Posterior cingulate gyrus (tissue), 11 donors: ENCODE results near the gene TOM1L2.
"Not testable (repeated sequence)": the region's sequence is repeated elsewhere in the genome, so short reads cannot be mapped to it uniquely, and the experiment has no call there.

ENCODE experiments used
- DNase-seq, 10 donors: peaks; one replicate each; pipeline versions ENCODE4 v3.0.0 to v3.0.0-alpha.2; 2020 to 2021; ENCODE audit warnings: mixed read lengths in 3 of 10
- intact Hi-C: fragments of 100-400 bp; cut with DNase I; formaldehyde crosslinking; loops from one replicate; pipeline ENCODE4 v1.15.1; 2023

Gene TOM1L2

GRCh38 chr17:17816240-17816814, 155.9 kb downstream of the TOM1L2 start:
- intact Hi-C loops = no loop called here
- peak in 8 of 10 donors; percentile 50 to 96 (median 77) for DNase-seq

GRCh38 chr17:17815436-17816200, 156.6 kb downstream of the TOM1L2 start:
- intact Hi-C loops = no loop called here
- peak in 1 of 10 donors; percentile 55 for DNase-seq

GRCh38 chr17:17815062-17815406, 157.2 kb downstream of the TOM1L2 start:
- no peak for DNase-seq
- intact Hi-C loops = no loop called here

GRCh38 chr17:17814162-17815061, 157.8 kb downstream of the TOM1L2 start:
- intact Hi-C loops = no loop called here

GRCh38 chr17:17813725-17814095, 158.5 kb downstream of the TOM1L2 start:
- DNase-seq = no peak
- intact Hi-C loops = no loop called here

More at GRCh38 chr17:17814162-17815061, 157.8 kb downstream of the TOM1L2 start:
- no peak for DNase-seq

GRCh38 chr17:17813055-17813724, 159.0 kb downstream of the TOM1L2 start:
- no peak for DNase-seq
- intact Hi-C loops = no loop called here

GRCh38 chr17:17812211-17813054, 159.8 kb downstream of the TOM1L2 start:
- intact Hi-C loops = loop anchor here (1.0 kb wide), 1 partner anchor 48 kb away; no protein-coding TSS in a partner anchor
- peak in 8 of 10 donors; percentile 62 to 95 (median 76) for DNase-seq

GRCh38 chr17:17811381-17812210, 160.6 kb downstream of the TOM1L2 start:
- DNase-seq = peak in 1 of 10 donors; percentile 78
- intact Hi-C loops = loop anchor here (1.0 kb wide), 1 partner anchor 49 kb away; no protein-coding TSS in a partner anchor

GRCh38 chr17:17810895-17811248, 161.3 kb downstream of the TOM1L2 start:
- intact Hi-C loops = no loop called here
- DNase-seq = no peak

GRCh38 chr17:17810084-17810894, 161.9 kb downstream of the TOM1L2 start:
- DNase-seq = peak in 3 of 10 donors; percentile 56 to 90 (median 81)
- intact Hi-C loops = no loop called here

GRCh38 chr17:17809531-17810083, 162.6 kb downstream of the TOM1L2 start:
- no peak for DNase-seq
- intact Hi-C loops = no loop called here

- intact Hi-C loops = no loop called here
- DNase-seq = no peak
These were observed 163.3 kb downstream of the TOM1L2 start for GRCh38 chr17:17808706-17809432.

GRCh38 chr17:17808200-17808599, 164.0 kb downstream of the TOM1L2 start:
- DNase-seq, intact Hi-C loops: not testable (repeated sequence)

GRCh38 chr17:17807440-17807839, 164.8 kb downstream of the TOM1L2 start:
- intact Hi-C loops = no loop called here
- DNase-seq = no peak

- intact Hi-C loops = no loop called here
These were observed 165.5 kb downstream of the TOM1L2 start for GRCh38 chr17:17806611-17807274.

GRCh38 chr17:17806035-17806434, 166.2 kb downstream of the TOM1L2 start:
- DNase-seq = no peak
- intact Hi-C loops = no loop called here

More at GRCh38 chr17:17806611-17807274, 165.5 kb downstream of the TOM1L2 start:
- no peak for DNase-seq
